NCI-H524 (cell line): ENCODE measurements around the gene GDA.
"Not testable (repeated sequence)": the region's sequence is repeated elsewhere in the genome, so short reads cannot be mapped to it uniquely, and the experiment has no call there.

Experiments
- DNase-seq, 2 experiments: peaks; one replicate each; lab custom pipeline; 2025; lab: John Stamatoyannopoulos, UW

GDA gene

DNA sequence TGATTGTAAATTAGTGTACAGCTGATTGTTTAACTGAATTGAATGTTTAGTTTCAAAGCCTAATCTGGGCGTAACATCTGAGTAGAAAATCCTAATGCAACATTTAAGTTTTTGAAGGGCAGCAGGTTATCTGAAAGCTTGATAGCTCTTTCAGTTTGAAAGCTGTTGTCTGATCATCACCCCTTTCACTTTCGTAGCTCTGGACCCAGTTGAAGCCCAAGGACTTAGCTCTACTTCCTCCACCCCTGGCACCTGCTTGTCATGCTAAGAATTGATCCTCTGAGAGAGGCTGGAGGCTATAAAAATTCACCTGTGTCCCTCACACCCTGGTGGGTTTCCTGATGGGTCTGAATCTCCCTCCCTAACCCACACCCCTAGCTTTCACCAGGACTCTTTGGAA, 129.7 kb downstream of the GDA start:
- no peak for DNase-seq

DNA sequence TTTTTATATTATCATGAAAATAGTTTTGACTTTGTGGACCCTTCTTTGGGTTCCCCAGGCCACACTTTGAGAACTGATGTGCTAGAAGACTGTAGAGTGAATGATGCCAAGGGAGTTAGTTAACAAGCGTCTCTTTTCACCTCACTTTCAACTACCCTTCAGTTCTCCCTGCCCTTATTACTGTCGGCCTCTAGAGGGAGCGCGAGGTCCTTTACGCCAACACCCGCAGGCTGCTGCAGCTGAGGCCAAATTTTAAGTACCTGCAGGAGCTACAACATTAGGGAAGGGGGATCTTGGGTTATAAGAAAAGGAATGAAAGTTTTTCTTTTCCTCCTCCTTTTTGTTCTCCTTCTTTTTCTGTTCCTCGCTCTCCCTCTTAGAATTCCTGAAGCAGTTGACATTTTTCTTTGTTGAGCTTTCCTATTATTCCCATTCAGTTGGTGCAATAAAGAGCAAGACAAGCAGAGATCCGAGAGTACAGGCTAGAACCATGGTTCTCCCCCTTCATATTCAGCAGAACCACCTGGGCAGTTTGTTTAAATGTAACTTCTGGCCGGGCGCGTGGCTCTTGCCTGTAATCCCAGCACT, 131.8 kb downstream of the GDA start:
- peak; percentile 16 to 27 for DNase-seq

DNA sequence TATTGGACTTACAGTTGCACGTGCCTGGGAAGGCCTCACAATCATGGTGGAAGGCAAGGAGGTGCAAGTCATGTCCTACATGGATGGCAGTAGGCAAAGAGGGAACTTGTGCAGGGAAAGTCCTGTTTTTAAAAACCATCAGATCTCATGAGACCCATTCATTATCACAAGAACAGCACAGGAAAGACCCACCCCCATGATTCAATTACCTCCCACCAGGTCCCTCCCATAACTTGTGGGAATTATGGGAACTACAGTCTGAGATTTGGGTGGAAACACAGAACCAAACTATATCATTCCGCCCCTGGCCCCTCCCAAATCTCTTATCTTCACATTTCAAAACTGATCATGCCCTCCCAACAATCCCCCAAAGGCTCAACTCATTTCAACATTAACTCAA, 140.2 kb downstream of the GDA start:
- DNase-seq, result no peak

DNA sequence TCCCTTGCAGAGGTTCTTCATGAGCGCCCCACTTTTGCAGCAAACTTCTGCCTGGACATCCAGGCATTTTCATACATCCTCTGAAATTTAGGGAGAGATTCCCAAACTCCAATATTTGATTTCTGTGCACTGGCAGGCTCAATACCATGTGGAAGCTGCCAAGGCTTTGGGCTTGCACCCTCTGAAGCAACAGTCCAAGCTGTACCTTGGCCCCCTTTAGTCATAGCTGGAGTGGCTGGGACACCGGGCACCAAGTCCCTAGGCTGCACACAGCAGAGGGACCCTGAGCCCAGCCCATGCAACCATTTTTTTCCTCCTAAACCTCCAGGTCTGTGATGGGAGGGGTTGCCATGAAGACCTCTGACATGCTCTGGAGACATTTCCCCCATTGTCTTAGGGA, 141.1 kb downstream of the GDA start:
- DNase-seq, result no peak

DNA sequence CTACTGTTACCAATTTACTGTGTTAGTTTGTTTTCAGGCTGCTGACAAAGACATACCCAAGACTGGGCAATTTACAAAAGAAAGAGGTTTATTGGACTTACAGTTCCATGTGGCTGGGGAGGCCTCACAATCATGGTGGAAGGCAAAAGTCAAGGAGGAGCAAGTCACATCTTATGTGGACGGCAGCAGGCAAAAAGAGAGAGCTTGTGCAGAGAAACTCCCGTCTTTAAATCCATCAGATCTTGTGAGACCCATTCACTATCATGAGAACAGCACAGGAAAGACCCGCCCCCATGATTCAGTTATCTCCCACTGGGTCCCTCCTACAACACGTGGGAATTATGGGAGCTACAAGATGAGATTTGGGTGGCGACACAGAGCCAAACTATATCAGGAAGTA, 142.3 kb downstream of the GDA start:
- DNase-seq, result not testable (repeated sequence)

DNA sequence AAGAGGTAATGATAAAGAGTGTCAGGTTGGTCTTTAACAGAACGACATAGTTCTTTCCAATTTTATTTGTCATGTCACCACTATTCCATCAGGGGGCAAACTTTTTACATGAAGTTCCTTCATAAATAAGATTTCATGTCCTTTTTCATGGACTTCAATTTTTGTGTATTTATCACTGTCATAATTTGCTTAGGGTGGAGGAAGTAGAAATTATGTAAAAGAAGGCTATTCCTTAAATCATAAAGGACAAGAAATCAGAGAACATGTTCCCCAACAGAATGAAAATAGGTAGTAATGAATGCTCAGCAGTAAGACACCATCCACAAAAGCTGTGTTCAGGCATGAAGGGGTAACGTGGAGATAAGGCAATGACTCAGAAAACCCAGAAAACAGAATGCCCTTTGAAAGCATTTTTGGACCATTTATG, 143.0 kb downstream of the GDA start:
- DNase-seq, result no peak

DNA sequence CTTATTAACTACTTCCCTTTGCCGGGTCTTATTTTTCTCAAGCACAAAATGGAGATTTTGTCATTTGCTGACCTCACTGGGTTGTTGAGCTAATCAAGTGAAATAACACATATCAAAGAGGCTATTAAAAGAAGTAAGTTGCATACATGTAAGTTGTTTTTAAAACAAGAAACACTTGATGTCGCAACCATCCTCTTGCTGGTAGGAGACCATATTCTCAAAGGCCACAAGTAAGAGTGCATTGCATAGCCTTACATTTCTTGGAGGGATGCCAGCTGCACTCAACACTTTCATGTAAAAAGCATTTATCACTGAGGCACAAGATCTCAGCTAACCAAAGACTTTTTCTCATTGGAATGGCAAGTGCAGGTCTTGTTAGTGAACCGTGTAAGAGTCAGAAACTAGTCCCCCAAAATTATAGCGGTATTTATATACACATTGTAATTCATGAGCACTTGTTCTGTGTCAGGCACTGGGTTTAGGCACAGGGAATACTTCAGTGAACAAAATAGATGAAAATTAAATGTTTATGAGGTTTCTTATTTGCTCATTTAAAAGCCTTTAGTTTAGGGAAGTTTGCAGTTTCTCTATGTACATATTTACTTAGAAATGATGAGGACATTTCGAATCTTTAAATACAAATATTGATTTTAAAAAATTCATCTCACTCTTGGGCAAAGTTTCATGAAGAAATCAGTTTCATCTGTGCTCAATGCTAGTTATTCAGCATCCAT, 143.8 kb downstream of the GDA start:
- peak; percentile 5 to 36 for DNase-seq

DNA sequence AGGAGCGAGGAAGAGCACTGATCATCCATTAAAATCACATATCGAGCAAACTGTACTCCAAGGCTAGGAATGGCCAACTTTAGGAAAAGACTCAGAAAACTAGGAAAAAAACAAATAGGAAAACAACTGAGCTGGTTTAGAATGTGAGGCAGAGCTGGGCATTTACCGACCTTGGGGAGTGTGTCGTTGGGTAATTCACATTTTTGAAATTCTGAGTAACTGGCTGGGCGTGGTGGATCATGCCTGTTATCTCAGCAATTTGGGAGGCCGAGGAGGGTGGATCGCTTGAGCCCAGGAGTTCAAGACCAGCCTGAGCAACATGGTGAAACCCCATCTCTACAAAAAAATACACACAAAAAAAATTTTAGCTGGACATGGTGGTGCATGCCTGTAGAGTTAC, 145.7 kb downstream of the GDA start:
- no peak for DNase-seq

DNA sequence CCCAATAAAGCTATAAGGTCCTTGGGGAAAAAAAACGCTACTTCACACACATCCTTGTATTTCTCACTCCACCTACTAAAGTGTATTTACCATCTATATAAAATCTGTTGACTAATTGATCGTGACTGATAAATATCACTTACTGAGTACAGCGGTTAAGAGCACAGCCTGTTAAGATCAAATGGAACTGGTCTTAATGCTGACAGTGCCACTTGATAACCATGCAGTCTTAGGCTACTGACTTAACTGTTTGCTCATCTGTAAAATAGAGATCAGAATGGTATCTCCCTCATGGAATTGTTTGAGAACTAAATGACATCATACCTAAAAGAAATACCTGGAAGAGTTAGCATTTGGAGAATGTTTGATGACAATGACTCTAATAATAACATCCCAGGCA, 148.3 kb downstream of the GDA start:
- DNase-seq, result no peak

DNA sequence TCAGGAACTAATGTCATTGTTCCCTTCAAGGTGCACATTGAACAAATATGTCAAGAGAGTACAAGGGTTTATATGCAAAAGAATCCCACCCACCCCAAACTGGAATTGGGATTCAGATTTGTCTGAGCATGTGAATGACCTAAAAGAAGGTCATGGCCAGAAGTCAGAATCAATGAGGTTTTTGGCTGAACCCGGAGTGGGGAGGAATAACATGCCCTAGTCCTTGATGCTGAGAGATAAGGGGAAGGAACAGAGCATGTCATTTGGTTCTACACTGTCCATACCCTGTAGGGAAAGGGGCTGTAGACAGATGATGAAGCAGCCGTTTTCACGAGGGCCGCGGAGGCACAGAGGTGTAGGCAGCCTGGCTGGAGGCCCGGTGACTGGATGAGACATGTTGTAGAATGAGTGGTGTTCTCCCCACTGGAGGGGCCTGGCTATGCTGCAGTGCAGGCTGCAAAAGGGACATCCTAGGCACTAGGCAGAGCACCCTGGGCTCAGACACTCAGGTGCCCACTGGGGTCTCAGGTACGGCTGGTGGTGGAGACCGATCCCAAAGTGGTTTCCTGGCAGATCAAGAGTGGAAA, 149.9 kb downstream of the GDA start:
- no peak for DNase-seq

DNA sequence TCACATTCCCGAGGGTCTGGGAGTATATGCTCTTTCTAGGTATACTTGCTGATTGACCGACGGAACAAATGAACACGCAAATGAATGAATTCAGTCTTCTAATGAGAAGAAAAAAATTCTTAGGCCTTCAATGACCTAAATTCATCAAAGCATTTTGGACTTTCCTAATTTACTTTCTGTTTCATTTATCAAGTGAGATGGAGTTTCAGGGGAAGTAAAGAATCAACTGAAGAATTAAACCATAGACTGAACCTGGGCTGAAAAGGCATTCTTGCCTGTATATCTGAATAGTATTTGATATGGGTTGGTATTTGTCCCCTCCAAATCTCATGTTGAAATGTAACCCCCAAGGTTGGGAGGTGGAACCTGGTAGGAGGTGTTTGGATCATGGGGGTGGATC, 151.6 kb downstream of the GDA start:
- DNase-seq, result no peak
